Activated CD4-positive, alpha-beta T cell treated with anti-CD3 and anti-CD28 coated beads, Interleukin-2, amount 50 U/mL, for 48 hours (primary cell): Measurements from ENCODE around the gene ENDOD1.

Source experiments
- DNase-seq, 2 experiments: peaks; one replicate each; pipeline ENCODE4 v3.0.0-alpha.2; 2020

The ENDOD1 gene

GRCh38 chr11:95144313-95145235 is 54.9 kb downstream of the ENDOD1 start:
- no peak for DNase-seq

DNA sequence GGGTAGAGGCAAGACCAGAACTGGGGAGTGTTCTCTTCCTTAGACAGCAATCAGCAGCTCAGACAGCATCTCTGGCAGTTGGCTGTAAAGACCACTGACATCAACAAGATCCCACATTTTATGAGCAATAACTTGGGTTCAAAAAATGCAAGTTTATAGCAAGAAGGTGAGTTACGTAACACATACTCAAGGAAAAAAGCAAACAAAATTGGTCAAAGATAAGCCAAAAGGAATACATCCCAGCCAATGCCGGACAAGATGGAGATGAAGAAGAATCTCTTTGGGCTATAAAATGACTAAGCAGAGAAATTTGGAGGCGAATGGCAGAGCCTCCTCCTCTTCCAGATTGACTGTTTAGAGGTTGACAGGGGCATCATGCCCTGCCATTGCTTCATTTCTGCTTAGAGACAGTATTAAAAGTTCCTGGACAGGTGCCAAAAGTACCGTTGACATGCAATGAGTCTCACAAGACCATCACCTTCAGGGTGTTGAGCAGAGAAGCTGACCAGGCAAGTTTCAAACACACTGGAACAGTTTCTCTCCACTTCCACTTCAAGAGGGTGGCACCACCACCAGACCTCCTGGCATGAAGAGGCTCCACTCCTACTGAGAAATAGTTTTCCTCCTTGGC is 55.9 kb downstream of the ENDOD1 start:
- no peak for DNase-seq

GRCh38 chr11:95147364-95147905 is 57.8 kb downstream of the ENDOD1 start:
- no peak for DNase-seq

- no peak for DNase-seq
Observed at GRCh38 chr11:95148406-95148805, 58.8 kb downstream of the ENDOD1 start.

- DNase-seq: no peak
Observed at GRCh38 chr11:95148938-95149337, 59.3 kb downstream of the ENDOD1 start.

DNA sequence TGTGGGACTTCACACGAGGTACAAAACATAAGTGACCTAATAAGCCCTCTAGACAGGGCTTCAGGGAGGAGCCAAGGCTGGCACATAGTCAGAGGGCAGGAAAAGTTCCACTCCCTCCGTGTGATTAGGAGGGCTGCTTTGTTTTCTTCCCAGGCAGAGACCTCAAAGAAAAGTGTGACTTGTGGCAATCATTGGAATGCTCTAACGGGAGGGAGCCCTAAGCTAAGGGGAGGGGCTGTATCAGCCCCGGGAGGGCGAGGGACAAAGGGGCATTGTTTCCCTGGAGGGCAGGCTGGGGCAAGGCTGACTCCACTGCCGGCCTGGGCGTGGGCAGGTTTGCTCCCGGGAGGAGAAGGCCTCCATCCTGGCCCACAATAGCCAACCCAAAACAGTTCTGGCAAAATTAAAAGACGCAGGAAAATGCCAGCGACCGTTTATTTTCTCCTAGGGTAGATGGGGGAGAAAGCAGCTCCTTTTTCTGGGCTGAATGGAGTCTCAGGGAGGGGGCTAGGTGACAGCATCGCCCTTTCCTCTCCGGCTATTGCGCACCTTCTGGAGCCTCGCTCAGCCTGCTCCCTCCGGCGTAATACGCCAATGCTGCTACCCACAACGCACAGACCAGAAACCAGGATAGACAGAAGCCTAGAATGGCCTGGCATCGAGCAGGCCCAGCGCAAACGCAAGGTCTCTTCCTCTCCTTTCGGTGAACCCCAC is 60.2 kb downstream of the ENDOD1 start:
- DNase-seq: no peak

GRCh38 chr11:95150956-95151684 is 61.5 kb downstream of the ENDOD1 start:
- peak; percentile 88 to 92 for DNase-seq

DNA sequence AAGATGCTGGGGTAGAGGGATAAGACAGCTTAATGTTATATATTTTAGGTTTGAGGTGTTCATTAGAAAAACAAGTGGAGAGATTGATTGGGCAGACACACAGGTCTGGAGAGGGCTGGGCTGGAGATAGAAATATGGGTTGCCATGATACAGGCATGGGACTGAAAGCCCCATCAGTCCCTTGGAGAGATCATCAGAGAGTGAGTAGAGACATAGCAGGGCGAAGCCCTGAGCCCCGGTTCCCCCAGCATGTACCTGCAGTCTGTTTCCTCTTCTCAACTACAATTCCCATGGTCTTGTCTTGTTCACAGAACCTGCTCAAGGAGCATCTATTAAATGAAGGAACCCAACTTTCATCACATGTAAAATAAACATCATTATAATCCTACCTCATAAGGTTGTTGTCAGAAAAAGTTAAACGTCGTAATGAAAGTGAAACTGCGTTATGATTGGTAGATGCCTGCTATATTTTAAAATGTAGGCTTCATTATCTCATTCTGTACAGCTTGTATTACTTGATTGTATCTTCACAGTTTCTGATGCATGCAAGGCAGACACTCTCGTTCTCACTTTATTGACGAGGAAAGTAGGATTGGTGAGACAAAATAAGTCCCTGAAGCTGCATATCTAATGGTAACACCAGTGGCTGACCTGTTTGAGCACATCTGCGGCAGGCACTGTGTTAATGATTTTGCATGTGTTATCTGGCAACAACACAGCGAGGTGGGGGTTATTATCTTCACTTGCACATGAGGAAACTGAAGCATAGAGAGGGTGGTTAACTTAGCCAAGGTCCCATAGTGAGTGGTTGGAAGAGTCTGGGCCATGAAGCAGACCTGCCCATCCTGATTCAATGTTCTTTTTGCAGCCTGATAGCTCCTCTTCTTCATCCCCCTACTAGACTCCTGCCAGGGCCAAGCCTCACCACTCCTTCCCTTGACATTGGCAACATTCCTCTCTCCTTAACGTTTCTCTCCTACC is 63.5 kb downstream of the ENDOD1 start:
- peak in 1 of 2 experiments; percentile 32 for DNase-seq

DNA sequence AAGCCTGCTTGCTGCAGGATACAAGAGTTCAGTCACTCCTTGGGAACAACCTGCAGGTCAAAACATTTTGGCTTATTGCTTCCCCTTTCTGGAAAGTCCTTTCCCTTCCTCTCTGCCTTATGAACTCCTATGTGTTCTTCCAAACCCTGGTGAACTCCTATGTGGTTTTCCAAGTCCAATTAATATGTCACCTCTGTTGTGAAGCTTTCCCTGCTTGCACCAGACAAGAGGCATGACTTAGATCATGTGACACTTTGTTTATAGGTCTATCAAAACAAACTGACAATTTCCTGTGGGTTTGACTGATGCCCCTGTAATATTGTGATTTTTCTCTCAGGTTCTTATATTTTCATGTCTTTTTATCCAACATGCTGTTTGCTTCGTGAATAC is 64.2 kb downstream of the ENDOD1 start:
- DNase-seq: no peak

DNA sequence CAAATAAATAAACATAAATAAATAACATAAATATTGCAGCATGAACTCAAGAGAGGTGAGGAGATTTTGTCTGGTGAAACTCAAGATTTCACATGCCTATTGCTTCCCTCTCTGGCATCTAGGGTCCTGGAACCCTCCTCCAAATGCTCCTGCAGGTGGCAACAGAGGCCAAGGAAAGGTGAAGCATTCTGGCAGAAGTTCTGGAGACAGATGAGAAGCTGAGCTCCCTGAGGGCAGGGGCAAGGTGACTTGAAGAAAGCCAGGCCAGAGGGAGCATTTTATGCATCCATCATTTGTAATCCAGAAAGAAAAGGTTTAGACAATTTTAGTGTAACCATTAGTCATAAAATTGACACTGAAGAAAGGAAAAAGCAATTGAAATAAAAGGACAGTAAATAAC is 64.9 kb downstream of the ENDOD1 start:
- peak; percentile 65 to 73 for DNase-seq

DNA sequence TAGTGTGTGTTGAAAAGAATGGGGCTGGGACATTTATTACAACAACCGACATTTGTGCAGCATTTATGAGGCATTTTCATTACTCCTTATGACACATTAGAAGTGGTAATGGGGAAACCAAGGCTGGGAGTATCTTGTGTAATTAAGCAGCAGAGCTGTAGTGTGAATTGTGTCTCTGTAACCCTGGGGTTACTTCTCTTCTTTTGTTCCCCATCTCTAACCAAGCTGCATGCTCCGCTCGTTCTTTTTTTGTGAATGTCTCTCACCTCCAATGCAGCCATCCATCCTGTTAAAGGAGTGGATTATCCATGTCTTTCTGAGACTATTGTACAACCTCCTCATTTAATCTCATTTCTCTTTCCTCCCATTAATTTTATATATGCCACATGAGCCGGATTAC is 65.7 kb downstream of the ENDOD1 start:
- no peak for DNase-seq

DNA sequence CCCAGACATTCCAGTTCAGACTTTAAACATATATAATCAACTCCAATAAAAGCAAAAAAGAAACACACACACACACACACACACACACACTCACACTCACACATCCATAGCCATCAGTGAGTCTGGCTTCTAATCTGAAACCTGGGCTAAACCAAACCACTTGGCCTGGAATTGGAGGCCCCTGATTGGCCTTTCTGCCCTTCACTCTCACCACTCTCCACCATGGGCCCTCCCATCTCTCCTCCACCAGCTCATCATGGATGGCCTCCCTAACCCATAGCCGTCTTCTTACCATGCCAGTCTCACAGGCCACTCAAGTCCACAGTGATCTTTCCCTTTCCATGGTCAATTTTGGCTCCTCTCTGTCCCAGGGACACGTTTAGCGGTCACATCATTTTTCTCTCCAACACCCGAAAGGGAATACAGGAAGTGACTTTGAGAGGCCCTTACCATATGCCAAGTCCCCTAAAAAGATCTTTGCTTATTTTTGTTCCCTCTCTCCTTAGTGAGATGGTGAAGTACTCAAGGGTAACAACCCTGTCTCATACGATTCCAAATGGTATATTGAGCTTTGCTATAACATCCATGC is 66.6 kb downstream of the ENDOD1 start:
- no peak for DNase-seq

- DNase-seq: no peak
Observed at GRCh38 chr11:95156916-95157541, 67.4 kb downstream of the ENDOD1 start.

DNA sequence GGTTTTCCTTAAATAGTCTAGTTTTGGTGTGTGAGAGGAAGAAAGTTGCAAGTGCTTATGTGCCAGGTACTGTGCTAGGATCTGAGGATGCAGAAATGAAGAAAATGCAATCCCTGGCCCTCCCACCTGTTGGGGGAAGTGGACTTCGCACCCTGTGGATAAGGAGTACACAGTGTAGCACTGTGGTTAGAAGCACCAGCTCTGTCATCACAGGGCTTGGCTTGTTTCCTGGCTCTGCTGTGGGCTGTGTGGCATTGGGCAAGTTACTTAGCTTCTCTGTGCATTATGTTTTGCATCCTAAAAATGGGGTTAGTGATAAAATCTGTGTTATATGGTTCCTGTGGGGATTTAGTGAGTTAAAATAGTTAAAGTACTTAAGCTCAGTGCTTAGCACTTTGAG is 68.2 kb downstream of the ENDOD1 start:
- DNase-seq: no peak

DNA sequence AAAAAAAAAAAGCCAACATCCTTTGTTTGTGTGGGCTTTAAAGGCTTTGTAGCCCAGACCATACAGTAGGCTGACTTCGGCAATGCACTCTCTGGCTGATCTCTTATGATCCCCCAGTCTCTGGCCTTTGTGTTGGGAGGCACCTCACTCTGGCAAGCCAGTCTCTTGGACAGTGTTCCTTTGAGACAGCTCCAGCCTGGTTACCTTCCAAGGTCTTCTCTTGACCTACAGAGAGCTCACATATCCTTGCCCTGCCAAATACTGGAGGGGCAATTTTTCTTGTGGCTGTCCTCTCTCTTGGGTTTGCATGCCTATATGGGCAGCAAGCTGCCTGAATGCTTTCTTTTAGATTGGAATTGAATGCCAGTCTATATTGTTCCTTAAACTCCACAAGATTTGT is 71.6 kb downstream of the ENDOD1 start:
- no peak for DNase-seq

DNA sequence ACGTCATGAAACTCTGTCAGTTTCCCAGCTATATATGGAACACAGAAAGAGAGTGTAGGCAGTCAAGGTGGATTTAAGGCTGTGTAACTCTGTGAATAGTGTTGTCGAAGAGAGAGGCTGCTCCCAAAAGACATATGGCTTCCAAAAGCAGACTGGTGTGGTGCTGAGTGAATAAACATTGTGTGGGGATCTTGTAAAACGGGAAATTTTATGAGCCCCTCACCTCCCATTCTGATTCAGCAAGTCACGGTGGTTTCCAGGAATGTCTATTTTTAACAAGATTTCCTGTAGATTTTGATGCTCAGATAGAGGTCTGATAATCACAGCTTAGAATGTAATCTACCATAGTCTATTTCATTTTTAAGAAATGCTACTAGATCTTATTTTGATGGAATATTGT is 73.5 kb downstream of the ENDOD1 start:
- DNase-seq: no peak

DNA sequence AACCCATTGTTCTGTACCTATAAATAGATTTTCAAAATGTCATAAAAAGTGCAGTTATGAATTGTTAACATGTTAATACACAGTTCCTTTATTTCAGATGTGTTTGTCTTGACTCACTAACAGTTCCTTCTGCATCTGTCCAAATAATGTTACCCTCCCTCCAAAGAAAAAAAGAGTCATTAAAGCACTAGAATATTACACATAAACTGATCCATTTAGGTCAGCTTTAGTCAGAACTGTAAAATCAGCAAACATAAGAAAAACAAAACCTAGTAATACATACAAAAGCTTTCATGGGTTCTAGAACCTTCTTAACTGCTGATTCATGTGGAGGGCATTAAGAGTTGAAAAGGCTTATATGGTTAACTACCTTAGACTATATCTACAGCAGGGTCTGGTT is 76.0 kb downstream of the ENDOD1 start:
- DNase-seq: no peak

DNA sequence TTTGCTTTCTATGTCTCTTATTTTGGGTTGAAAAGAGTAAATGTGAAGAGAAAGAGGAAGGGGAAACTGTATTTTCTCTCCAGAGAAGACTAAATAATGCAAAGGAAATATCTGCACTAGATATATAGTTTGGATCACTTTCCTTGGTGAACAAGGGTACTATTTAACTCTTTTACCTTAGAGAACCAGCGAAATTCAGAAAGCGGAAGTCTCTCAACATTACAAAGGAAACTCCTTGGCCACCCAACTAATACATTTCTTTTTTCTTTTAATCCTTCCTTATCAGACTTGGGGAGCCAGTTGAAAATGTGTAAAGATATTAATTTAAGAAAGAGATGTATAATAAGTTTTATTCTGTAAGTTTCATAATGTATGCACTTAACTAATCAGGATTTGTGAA is 77.1 kb downstream of the ENDOD1 start:
- no peak for DNase-seq

DNA sequence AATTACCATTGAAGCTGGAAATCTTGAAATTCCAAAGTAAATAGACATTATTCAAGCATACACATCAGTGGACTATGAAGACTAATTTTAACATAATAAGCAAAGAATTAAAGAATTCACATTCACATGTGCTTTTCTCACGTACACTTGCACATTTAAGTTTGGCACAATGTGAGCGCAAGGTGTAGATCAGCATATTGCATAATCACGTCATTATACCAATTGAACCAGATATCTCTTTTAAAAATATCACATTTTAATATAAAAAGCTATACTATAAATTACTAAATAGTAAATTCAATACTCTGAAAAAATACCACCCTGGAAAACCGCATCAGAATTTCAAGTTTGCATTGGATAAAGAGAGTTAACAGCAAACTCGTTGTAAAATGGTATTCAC is 80.6 kb downstream of the ENDOD1 start:
- DNase-seq: no peak

GRCh38 chr11:95175818-95176380 is 86.3 kb downstream of the ENDOD1 start:
- no peak for DNase-seq
